ENCODE results near the gene EXOSC5.

Gene EXOSC5

GRCh38 chr19:41424335-41425173 is 27.4 kb upstream of the EXOSC5 start:
- H3K36me3 ChIP-seq (ENCODE audit: control insufficient read depth, insufficient read depth, low read length), result peaks cover 31% of the 10 kb centered on the region
- H3K27me3 ChIP-seq (ENCODE audit: control insufficient read depth, insufficient read depth, low read length), result no peaks in the 10 kb centered on the region
- no peak overlapping the region for H3K9ac ChIP-seq (ENCODE audit: low read depth, low read length)
- H3K9me3 ChIP-seq (ENCODE audit: control insufficient read depth, insufficient read depth, low read length), result no peaks in the 10 kb centered on the region
- no peak overlapping the region for H3K4me3 ChIP-seq (ENCODE audit: low read depth, low read length)
- H3K4me1 ChIP-seq (ENCODE audit: control insufficient read depth, insufficient read depth, low read length), result peaks cover 3% of the 10 kb centered on the region

GRCh38 chr19:41422955-41423354 is 25.8 kb upstream of the EXOSC5 start:
- Histone ChIP-seq H3K36me3 (ENCODE audit: control insufficient read depth, insufficient read depth, low read length) (peaks cover 34% of the 10 kb centered on the region), H3K27me3 (ENCODE audit: control insufficient read depth, insufficient read depth, low read length) (no peaks in the 10 kb centered on the region), H3K9ac (ENCODE audit: low read depth, low read length) (no peak overlapping the region), H3K9me3 (ENCODE audit: control insufficient read depth, insufficient read depth, low read length) (no peaks in the 10 kb centered on the region), H3K4me1 (ENCODE audit: control insufficient read depth, insufficient read depth, low read length) (peaks cover 3% of the 10 kb centered on the region), H3K4me3 (ENCODE audit: low read depth, low read length) (no peak overlapping the region)

GRCh38 chr19:41422456-41422855 is 25.3 kb upstream of the EXOSC5 start:
- Histone ChIP-seq H3K36me3 (ENCODE audit: control insufficient read depth, insufficient read depth, low read length) (peaks cover 34% of the 10 kb centered on the region), H3K4me1 (ENCODE audit: control insufficient read depth, insufficient read depth, low read length) (peaks cover 3% of the 10 kb centered on the region), H3K27me3 (ENCODE audit: control insufficient read depth, insufficient read depth, low read length) (no peaks in the 10 kb centered on the region), H3K4me3 (ENCODE audit: low read depth, low read length) (no peak overlapping the region), H3K9me3 (ENCODE audit: control insufficient read depth, insufficient read depth, low read length) (no peaks in the 10 kb centered on the region), H3K9ac (ENCODE audit: low read depth, low read length) (no peak overlapping the region)

GRCh38 chr19:41421973-41422372 is 24.8 kb upstream of the EXOSC5 start:
- Histone ChIP-seq H3K4me1 (ENCODE audit: control insufficient read depth, insufficient read depth, low read length) (peaks cover 3% of the 10 kb centered on the region), H3K27me3 (ENCODE audit: control insufficient read depth, insufficient read depth, low read length) (no peaks in the 10 kb centered on the region), H3K9me3 (ENCODE audit: control insufficient read depth, insufficient read depth, low read length) (no peaks in the 10 kb centered on the region), H3K4me3 (ENCODE audit: low read depth, low read length) (no peak overlapping the region), H3K36me3 (ENCODE audit: control insufficient read depth, insufficient read depth, low read length) (peaks cover 39% of the 10 kb centered on the region), H3K9ac (ENCODE audit: low read depth, low read length) (no peak overlapping the region)

GRCh38 chr19:41421314-41421713 is 24.2 kb upstream of the EXOSC5 start:
- H3K9ac ChIP-seq (ENCODE audit: low read depth, low read length), result no peak overlapping the region
- H3K27me3 ChIP-seq (ENCODE audit: control insufficient read depth, insufficient read depth, low read length), result no peaks in the 10 kb centered on the region
- H3K4me3 ChIP-seq (ENCODE audit: low read depth, low read length), result no peak overlapping the region
- peaks cover 39% of the 10 kb centered on the region for H3K36me3 ChIP-seq (ENCODE audit: control insufficient read depth, insufficient read depth, low read length)
- no peaks in the 10 kb centered on the region for H3K9me3 ChIP-seq (ENCODE audit: control insufficient read depth, insufficient read depth, low read length)
- H3K4me1 ChIP-seq (ENCODE audit: control insufficient read depth, insufficient read depth, low read length), result no peaks in the 10 kb centered on the region

GRCh38 chr19:41420101-41420880 is 23.1 kb upstream of the EXOSC5 start:
- no peaks in the 10 kb centered on the region for H3K4me1 ChIP-seq (ENCODE audit: control insufficient read depth, insufficient read depth, low read length)
- H3K9me3 ChIP-seq (ENCODE audit: control insufficient read depth, insufficient read depth, low read length), result no peaks in the 10 kb centered on the region
- H3K9ac ChIP-seq (ENCODE audit: low read depth, low read length), result no peak overlapping the region
- no peaks in the 10 kb centered on the region for H3K27me3 ChIP-seq (ENCODE audit: control insufficient read depth, insufficient read depth, low read length)
- H3K4me3 ChIP-seq (ENCODE audit: low read depth, low read length), result no peak overlapping the region
- peaks cover 36% of the 10 kb centered on the region for H3K36me3 ChIP-seq (ENCODE audit: control insufficient read depth, insufficient read depth, low read length)

GRCh38 chr19:41416194-41416674 is 19.1 kb upstream of the EXOSC5 start:
- H3K4me1 ChIP-seq (ENCODE audit: control insufficient read depth, insufficient read depth, low read length), result no peaks in the 10 kb centered on the region
- H3K27me3 ChIP-seq (ENCODE audit: control insufficient read depth, insufficient read depth, low read length), result no peaks in the 10 kb centered on the region
- H3K36me3 ChIP-seq (ENCODE audit: control insufficient read depth, insufficient read depth, low read length), result peaks cover 21% of the 10 kb centered on the region
- no peaks in the 10 kb centered on the region for H3K9me3 ChIP-seq (ENCODE audit: control insufficient read depth, insufficient read depth, low read length)
- no peak overlapping the region for H3K9ac ChIP-seq (ENCODE audit: low read depth, low read length)
- H3K4me3 ChIP-seq (ENCODE audit: low read depth, low read length), result no peak overlapping the region

- H3K9ac ChIP-seq (ENCODE audit: low read depth, low read length), result no peak overlapping the region
- no peaks in the 10 kb centered on the region for H3K4me1 ChIP-seq (ENCODE audit: control insufficient read depth, insufficient read depth, low read length)
- H3K36me3 ChIP-seq (ENCODE audit: control insufficient read depth, insufficient read depth, low read length), result peaks cover 18% of the 10 kb centered on the region
- no peaks in the 10 kb centered on the region for H3K9me3 ChIP-seq (ENCODE audit: control insufficient read depth, insufficient read depth, low read length)
- no peak overlapping the region for H3K4me3 ChIP-seq (ENCODE audit: low read depth, low read length)
- no peaks in the 10 kb centered on the region for H3K27me3 ChIP-seq (ENCODE audit: control insufficient read depth, insufficient read depth, low read length)
Observed at GRCh38 chr19:41415154-41415571, 18.0 kb upstream of the EXOSC5 start.

- Histone ChIP-seq H3K4me1 (ENCODE audit: control insufficient read depth, insufficient read depth, low read length) (no peaks in the 10 kb centered on the region), H3K4me3 (ENCODE audit: low read depth, low read length) (no peak overlapping the region), H3K36me3 (ENCODE audit: control insufficient read depth, insufficient read depth, low read length) (peaks cover 13% of the 10 kb centered on the region), H3K9me3 (ENCODE audit: control insufficient read depth, insufficient read depth, low read length) (no peaks in the 10 kb centered on the region), H3K27me3 (ENCODE audit: control insufficient read depth, insufficient read depth, low read length) (no peaks in the 10 kb centered on the region), H3K9ac (ENCODE audit: low read depth, low read length) (no peak overlapping the region)
Observed at GRCh38 chr19:41414461-41414860, 17.3 kb upstream of the EXOSC5 start.

GRCh38 chr19:41413947-41414346 is 16.8 kb upstream of the EXOSC5 start:
- H3K4me3 ChIP-seq (ENCODE audit: low read depth, low read length), result no peak overlapping the region
- peaks cover 11% of the 10 kb centered on the region for H3K36me3 ChIP-seq (ENCODE audit: control insufficient read depth, insufficient read depth, low read length)
- H3K9ac ChIP-seq (ENCODE audit: low read depth, low read length), result no peak overlapping the region
- H3K9me3 ChIP-seq (ENCODE audit: control insufficient read depth, insufficient read depth, low read length), result no peaks in the 10 kb centered on the region
- H3K27me3 ChIP-seq (ENCODE audit: control insufficient read depth, insufficient read depth, low read length), result no peaks in the 10 kb centered on the region
- H3K4me1 ChIP-seq (ENCODE audit: control insufficient read depth, insufficient read depth, low read length), result no peaks in the 10 kb centered on the region

GRCh38 chr19:41412953-41413352 is 15.8 kb upstream of the EXOSC5 start:
- no peak overlapping the region for H3K9ac ChIP-seq (ENCODE audit: low read depth, low read length)
- H3K4me3 ChIP-seq (ENCODE audit: low read depth, low read length), result no peak overlapping the region
- no peaks in the 10 kb centered on the region for H3K4me1 ChIP-seq (ENCODE audit: control insufficient read depth, insufficient read depth, low read length)
- peaks cover 10% of the 10 kb centered on the region for H3K36me3 ChIP-seq (ENCODE audit: control insufficient read depth, insufficient read depth, low read length)
- no peaks in the 10 kb centered on the region for H3K27me3 ChIP-seq (ENCODE audit: control insufficient read depth, insufficient read depth, low read length)
- H3K9me3 ChIP-seq (ENCODE audit: control insufficient read depth, insufficient read depth, low read length), result no peaks in the 10 kb centered on the region

- Histone ChIP-seq H3K9me3 (ENCODE audit: control insufficient read depth, insufficient read depth, low read length) (no peaks in the 10 kb centered on the region), H3K9ac (ENCODE audit: low read depth, low read length) (no peak overlapping the region), H3K27me3 (ENCODE audit: control insufficient read depth, insufficient read depth, low read length) (no peaks in the 10 kb centered on the region), H3K4me1 (ENCODE audit: control insufficient read depth, insufficient read depth, low read length) (peaks cover 4% of the 10 kb centered on the region), H3K36me3 (ENCODE audit: control insufficient read depth, insufficient read depth, low read length) (peaks cover 5% of the 10 kb centered on the region), H3K4me3 (ENCODE audit: low read depth, low read length) (no peak overlapping the region)
Observed at GRCh38 chr19:41411968-41412265, 14.8 kb upstream of the EXOSC5 start.

Data from iPS-15b (cell line).